ENCODE results near the gene SNRPD2.
"Not testable (repeated sequence)": the region's sequence is repeated elsewhere in the genome, so short reads cannot be mapped to it uniquely, and the experiment has no call there.

The SNRPD2 gene

GRCh38 chr19:45705115-45705514, 13.4 kb upstream of the SNRPD2 start:
- no peak for DNase-seq (ENCODE audit: low spot score)

GRCh38 chr19:45701676-45702075, 9.9 kb upstream of the SNRPD2 start:
- no peak for DNase-seq (ENCODE audit: low spot score)

GRCh38 chr19:45693106-45693788, 1.5 kb upstream of the SNRPD2 start:
- peak; percentile 60 for DNase-seq (ENCODE audit: low spot score)

GRCh38 chr19:45692187-45693105, 693 bp upstream of the SNRPD2 start, which contains the start of gene QPCTL:
Gene QPCTL (plus strand): TSS chr19:45692666. CDS start chr19:45692704, 38 bp downstream.
- DNase-seq (ENCODE audit: low spot score): peak; percentile 100

GRCh38 chr19:45687599-45687998, 4.2 kb downstream of the SNRPD2 start:
- no peak for DNase-seq (ENCODE audit: low spot score)

GRCh38 chr19:45685045-45685444, 6.7 kb downstream of the SNRPD2 start:
- not testable (repeated sequence) for DNase-seq (ENCODE audit: low spot score)

- no peak for DNase-seq (ENCODE audit: low spot score)
These were observed 8.8 kb downstream of the SNRPD2 start for GRCh38 chr19:45682908-45683307.

GRCh38 chr19:45682117-45682516, 9.6 kb downstream of the SNRPD2 start:
- DNase-seq (ENCODE audit: low spot score): no peak

GRCh38 chr19:45681391-45682015, 10.2 kb downstream of the SNRPD2 start:
- peak; percentile 88 for DNase-seq (ENCODE audit: low spot score)

GRCh38 chr19:45677351-45678230, 14.2 kb downstream of the SNRPD2 start:
- DNase-seq (ENCODE audit: low spot score): peak; percentile 73

- DNase-seq (ENCODE audit: low spot score): no peak
These were observed 14.9 kb downstream of the SNRPD2 start for GRCh38 chr19:45676851-45677263.

GRCh38 chr19:45674946-45675345, 16.8 kb downstream of the SNRPD2 start:
- DNase-seq (ENCODE audit: low spot score): no peak

- DNase-seq (ENCODE audit: low spot score): peak; percentile 74
These were observed 20.9 kb downstream of the SNRPD2 start for GRCh38 chr19:45670670-45671453.

- no peak for DNase-seq (ENCODE audit: low spot score)
These were observed 23.3 kb downstream of the SNRPD2 start for GRCh38 chr19:45668342-45668871.

- peak; percentile 49 for DNase-seq (ENCODE audit: low spot score)
These were observed 24.0 kb downstream of the SNRPD2 start, which contains the start of gene GIPR for GRCh38 chr19:45667620-45668341. Gene GIPR (plus strand): TSS chr19:45668221. CDS start chr19:45669521, 1,300 bp downstream.

GRCh38 chr19:45664575-45664974, 27.2 kb downstream of the SNRPD2 start:
- DNase-seq (ENCODE audit: low spot score): no peak

GRCh38 chr19:45663800-45664199, 28.0 kb downstream of the SNRPD2 start:
- no peak for DNase-seq (ENCODE audit: low spot score)

- no peak for DNase-seq (ENCODE audit: low spot score)
These were observed 31.1 kb downstream of the SNRPD2 start for GRCh38 chr19:45660636-45661035.

- no peak for DNase-seq (ENCODE audit: low spot score)
These were observed 32.5 kb downstream of the SNRPD2 start for GRCh38 chr19:45659096-45659729.
